Neural cell (in vitro differentiated cells): ENCODE results near the gene NPHP4.

Source experiments
- CTCF ChIP-seq: fragments of 450-650 bp; IDR thresholded peaks from 2 replicates; pipeline ENCODE4 v1.5.1; 2014; ENCODE audit warnings: antibody characterized with exemption, mild to moderate bottlenecking, moderate library complexity; ENCODE audit not compliant: poor library complexity, severe bottlenecking
- EZH2 ChIP-seq: fragments of 200-600, 300-800 bp; shearing (Covaris generic), sonication (generic); IDR thresholded peaks from 2 replicates; pipeline ENCODE4 v1.6.1; 2014; ENCODE audit warnings: antibody characterized with exemption, low read length, borderline replicate concordance, mild to moderate bottlenecking; ENCODE audit not compliant: insufficient read depth, poor library complexity, severe bottlenecking
- MXI1 ChIP-seq: fragments of 450-650 bp; conservative IDR thresholded peaks from 2 replicates; pipeline ENCODE4 v1.6.1; 2014; ENCODE audit warnings: antibody characterized with exemption, mild to moderate bottlenecking; ENCODE audit not compliant: poor library complexity, severe bottlenecking
- POLR2AphosphoS5 ChIP-seq: IDR thresholded peaks from 2 replicates; pipeline ENCODE4 v1.6.1; 2012
- RAD21 ChIP-seq: fragments of 450-650 bp; conservative IDR thresholded peaks from 2 replicates; pipeline ENCODE4 v1.6.1; 2014; ENCODE audit warnings: antibody characterized with exemption, mild to moderate bottlenecking, moderate library complexity
- REST ChIP-seq: IDR thresholded peaks from 2 replicates; pipeline ENCODE4 v1.6.1; 2012; ENCODE audit warnings: borderline replicate concordance
- TAF1 ChIP-seq: IDR thresholded peaks from 2 replicates; pipeline ENCODE4 v1.6.1; 2012; ENCODE audit warnings: low read depth

DNA sequence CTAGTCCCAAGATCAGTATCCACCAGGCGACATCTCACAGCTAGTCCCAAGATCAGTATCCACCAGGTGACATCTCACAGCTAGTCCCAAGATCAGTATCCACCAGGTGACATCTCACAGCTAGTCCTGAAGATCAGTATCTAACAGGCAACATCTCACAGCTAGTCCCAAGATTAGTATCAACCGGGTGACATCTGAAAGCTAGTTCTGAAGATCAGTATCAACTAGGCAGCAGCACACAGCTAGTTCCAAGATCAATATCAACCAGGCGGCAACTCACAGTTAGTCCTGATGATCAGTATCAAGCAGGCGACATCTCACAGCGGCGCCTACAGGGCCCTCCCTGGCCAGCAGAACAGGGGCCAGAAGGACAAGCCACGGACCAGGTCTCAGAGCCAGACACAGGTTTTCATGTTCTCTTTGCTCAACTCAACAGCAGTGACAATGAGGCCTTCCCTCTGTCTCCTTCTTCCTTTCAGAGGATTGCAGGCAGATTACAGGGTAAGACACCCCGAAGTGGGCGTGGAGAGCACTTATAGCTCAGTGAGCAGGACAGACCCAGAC is 32.5 kb downstream of the NPHP4 start:
- TF ChIP-seq REST = no peak
- no peak for TF ChIP-seq CTCF
- no peak for TF ChIP-seq RAD21
- TF ChIP-seq TAF1 = no peak
- no peak for TF ChIP-seq POLR2AphosphoS5
- no peak for TF ChIP-seq EZH2
- TF ChIP-seq MXI1 = no peak
